GM10266 (cell line): ENCODE measurements around the gene PRELP.

ENCODE experiments used
- DNase-seq: peaks from one replicate; pipeline ENCODE4 v3.0.0; 2012; ENCODE audit errors: extremely low spot score
- TF ChIP-seq, protein P1 (sequence below): IDR thresholded peaks from 2 replicates; pipeline ENCODE4 v1.5.1; 2012; ENCODE audit warnings: mild to moderate bottlenecking, low read depth; ENCODE audit not compliant: control insufficient read depth, insufficient read depth; ENCODE audit errors: missing control alignments

Gene PRELP

DNA sequence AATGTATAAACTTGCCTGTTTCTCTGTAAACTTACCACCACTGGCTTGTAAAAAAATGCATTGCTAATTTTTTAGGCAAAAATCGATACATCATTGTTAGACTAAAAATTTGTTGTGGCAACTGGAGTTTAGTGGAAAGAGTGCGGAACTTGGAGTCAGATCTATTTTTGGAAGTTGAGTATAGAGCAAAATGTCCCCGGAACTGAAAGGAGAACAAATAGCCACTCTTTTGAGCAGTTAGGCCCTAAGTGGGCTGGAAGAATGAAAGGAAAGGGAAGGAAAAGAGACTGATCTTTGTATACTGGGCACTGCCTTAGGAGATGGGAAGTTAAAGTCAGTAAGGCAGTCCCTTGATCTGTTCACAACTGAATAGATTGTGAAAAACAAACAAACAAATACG lies 48.5 kb downstream of the PRELP start:
- no peak for DNase-seq
- TF ChIP-seq, protein P1, sequence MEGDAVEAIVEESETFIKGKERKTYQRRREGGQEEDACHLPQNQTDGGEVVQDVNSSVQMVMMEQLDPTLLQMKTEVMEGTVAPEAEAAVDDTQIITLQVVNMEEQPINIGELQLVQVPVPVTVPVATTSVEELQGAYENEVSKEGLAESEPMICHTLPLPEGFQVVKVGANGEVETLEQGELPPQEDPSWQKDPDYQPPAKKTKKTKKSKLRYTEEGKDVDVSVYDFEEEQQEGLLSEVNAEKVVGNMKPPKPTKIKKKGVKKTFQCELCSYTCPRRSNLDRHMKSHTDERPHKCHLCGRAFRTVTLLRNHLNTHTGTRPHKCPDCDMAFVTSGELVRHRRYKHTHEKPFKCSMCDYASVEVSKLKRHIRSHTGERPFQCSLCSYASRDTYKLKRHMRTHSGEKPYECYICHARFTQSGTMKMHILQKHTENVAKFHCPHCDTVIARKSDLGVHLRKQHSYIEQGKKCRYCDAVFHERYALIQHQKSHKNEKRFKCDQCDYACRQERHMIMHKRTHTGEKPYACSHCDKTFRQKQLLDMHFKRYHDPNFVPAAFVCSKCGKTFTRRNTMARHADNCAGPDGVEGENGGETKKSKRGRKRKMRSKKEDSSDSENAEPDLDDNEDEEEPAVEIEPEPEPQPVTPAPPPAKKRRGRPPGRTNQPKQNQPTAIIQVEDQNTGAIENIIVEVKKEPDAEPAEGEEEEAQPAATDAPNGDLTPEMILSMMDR: no peak

DNA sequence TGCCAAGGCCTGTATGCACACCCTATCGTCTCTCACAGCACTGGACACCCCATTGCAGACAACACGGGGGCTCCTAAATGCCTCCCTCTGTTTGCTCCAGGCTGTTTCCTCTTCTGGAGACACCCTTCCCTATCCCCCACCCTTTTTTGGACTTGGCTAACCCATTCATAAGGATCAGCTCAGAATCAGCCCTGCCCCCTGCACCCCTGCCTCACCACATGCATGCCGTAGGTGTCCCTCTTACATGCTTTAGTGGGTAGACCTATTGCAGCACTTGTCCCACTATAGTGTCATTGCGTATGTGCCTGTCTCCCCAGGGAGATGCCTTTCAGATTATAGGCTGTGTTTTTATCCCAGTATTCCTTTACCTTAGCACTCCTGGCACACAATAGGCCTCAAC lies 49.2 kb downstream of the PRELP start:
- TF ChIP-seq, protein P1: no peak
- DNase-seq: no peak

DNA sequence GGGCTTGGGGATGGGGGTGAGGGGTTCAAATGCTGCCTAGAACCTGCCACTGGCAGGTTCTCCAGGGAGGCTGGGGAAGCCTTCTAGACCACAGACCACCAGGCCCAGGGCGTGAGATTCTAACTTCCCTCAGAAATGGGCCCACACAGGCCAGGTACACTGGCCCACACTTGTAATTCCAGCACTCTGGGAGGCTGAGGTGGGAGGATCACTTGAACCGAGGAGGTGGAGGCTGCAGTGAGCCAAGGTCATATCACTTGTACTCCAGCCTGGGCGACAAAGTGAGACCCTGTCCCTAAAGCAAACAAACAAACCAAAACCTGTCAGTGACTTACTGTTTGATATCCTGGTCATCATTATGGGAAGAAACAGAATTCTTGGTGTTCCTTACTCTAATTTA lies 50.1 kb downstream of the PRELP start:
- TF ChIP-seq, protein P1: no peak
- no peak for DNase-seq

DNA sequence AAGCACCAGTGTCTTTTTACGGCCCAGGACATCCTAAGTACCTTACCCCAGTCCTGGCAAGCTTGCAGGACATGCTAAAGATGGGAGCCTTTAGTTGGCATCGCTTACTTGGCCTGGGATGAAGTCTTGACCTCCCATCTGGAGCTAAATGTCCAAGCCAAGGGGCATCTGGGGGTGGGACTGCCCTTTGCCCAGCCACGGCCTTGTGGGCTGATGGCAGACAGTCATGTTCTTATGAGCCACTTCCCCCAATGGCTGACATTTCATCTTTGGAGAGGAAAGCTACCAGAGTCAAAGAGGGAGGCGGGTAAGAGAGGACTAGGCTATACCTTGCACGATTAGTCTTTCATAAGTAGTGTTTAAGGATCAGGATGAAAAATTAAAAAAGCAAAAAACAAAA lies 50.5 kb downstream of the PRELP start:
- no peak for DNase-seq
- TF ChIP-seq, protein P1: no peak

DNA sequence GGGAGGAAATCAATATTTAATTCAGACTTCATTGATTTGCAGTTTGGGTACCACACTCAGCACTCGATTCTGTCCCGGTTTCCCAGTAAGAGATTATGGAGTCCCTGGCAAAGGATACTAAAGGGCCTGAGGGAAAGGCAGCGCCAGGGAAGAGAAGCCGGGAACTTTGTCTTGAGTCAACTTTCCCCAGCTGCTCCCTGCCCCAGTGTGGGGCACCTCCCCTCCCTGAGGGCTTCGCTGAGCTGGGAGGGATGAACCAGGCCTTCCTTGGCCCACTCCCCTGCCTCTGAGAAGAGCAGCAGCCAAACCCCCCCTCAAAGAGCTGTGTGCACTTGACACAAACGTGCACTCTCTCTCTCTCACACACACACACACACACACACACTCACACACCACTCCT lies 51.0 kb downstream of the PRELP start:
- no peak for DNase-seq
- TF ChIP-seq, protein P1: no peak

DNA sequence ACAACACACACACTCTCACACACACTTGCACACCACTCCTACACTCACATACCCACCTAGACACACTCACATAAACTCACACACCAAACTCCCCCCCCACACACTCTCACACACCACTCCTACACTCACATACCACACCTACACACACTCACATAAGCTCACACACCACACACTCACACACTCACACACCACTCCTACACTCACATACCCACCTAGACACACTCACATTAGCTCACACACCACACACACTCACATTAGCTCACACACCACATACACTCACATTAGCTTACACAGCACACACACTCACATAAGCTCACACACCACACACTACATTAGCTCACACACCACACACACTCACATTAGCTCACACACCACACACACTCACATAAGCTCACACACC lies 51.4 kb downstream of the PRELP start:
- no peak for DNase-seq
- TF ChIP-seq, protein P1: no peak

DNA sequence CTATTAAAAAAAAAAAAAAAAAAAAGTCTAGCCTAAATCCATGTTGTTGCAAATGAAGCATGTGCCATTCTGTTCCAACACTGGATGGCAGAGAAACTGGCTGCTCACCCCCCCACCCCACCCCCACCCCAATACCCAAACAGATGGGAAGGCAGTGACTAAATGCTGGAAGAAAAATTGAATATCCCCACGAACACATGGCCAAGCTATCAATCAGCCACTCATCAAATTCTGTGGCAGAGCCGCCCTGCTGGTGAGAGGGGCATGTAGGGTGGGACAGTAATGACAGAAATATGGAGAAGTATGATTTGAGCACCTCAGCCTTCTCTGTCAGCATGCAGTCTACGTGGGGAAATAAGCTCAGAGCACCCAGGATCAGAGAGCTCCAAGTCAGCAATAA lies 52.5 kb downstream of the PRELP start:
- no peak for DNase-seq
- TF ChIP-seq, protein P1: no peak
